Caco-2 (cell line): ENCODE results near the gene DHRS4. TPM values are rescaled to one million over a fixed set of nuclear protein-coding genes. Genes with fewer than 3 reads are reported as not detected.
A peak's percentile ranks its signal among the peaks of the same experiment; 100 is the strongest.
"Not testable (repeated sequence)": the region's sequence is repeated elsewhere in the genome, so short reads cannot be mapped to it uniquely, and the experiment has no call there.

Experiments
- BruUV-seq: library from RNA; stranded (reverse); fragments of 400-500 nt; replicated peaks from 2 replicates; lab custom pipeline; 2021; lab: Mats Ljungman, UMichigan
- CTCF ChIA-PET: fragments of 300-600 bp; sonication (Branson Sonifier 250); formaldehyde crosslinking; loops from one replicate; lab custom pipeline; 2022; ENCODE audit warnings: antibody characterized with exemption; lab: Charles Lee
- POLR2A ChIA-PET: fragments of 300-600 bp; sonication (Branson Sonifier 250); formaldehyde crosslinking; loops from one replicate; lab custom pipeline; 2022; ENCODE audit warnings: antibody characterized with exemption; lab: Charles Lee
- DNase-seq, 2 experiments: peaks; one replicate each; pipeline versions ENCODE4 v3.0.0 to v3.0.0-alpha.2; 2020 to 2022
- H3K27me3 ChIP-seq: replicated peaks from 2 replicates; pipeline ENCODE4 v1.6.0; 2011; ENCODE audit warnings: low read length; ENCODE audit not compliant: control insufficient read depth, insufficient read depth
- H3K36me3 ChIP-seq: 2 replicates; pipeline ENCODE4 v1.5.1; 2011; ENCODE audit warnings: low read length; ENCODE audit not compliant: control insufficient read depth, insufficient read depth
- H3K4me1 ChIP-seq: fragments of 250-450 bp; sonication (Bioruptor Pico); 2 replicates; pipeline ENCODE4 v1.5.1; 2020; ENCODE audit warnings: mild to moderate bottlenecking
- H3K4me3 ChIP-seq: 2 replicates; pipeline ENCODE4 v1.5.1; 2011; ENCODE audit warnings: low read depth, mild to moderate bottlenecking, control low read depth, low read length
- H3K9me3 ChIP-seq: fragments of 250-450 bp; sonication (Bioruptor Pico); 2 replicates; pipeline ENCODE4 v1.5.1; 2020; ENCODE audit warnings: mild to moderate bottlenecking, moderate library complexity
- H3K27ac Mint-ChIP-seq: one replicate; pipeline ENCODE4 v1.8.0; 2022; ENCODE audit warnings: mixed read lengths; ENCODE audit not compliant: unreplicated experiment
- H3K27me3 Mint-ChIP-seq: one replicate; pipeline ENCODE4 v1.8.0; 2022; ENCODE audit warnings: mixed read lengths; ENCODE audit not compliant: insufficient read depth, unreplicated experiment
- H3K36me3 Mint-ChIP-seq: one replicate; pipeline ENCODE4 v1.8.0; 2022; ENCODE audit warnings: mild to moderate bottlenecking, mixed read lengths; ENCODE audit not compliant: insufficient read depth, unreplicated experiment
- H3K4me1 Mint-ChIP-seq: one replicate; pipeline ENCODE4 v1.8.0; 2022; ENCODE audit warnings: low read depth, mixed read lengths; ENCODE audit not compliant: unreplicated experiment
- H3K4me3 Mint-ChIP-seq: one replicate; pipeline ENCODE4 v1.8.0; 2022; ENCODE audit warnings: mild to moderate bottlenecking, moderate library complexity, mixed read lengths; ENCODE audit not compliant: unreplicated experiment
- H3K9me3 Mint-ChIP-seq: one replicate; pipeline ENCODE4 v1.8.0; 2022; ENCODE audit warnings: mixed read lengths; ENCODE audit not compliant: unreplicated experiment
- CTCF ChIP-seq, 2 experiments: fragments of 200-600 bp in 1 of 2; IDR thresholded peaks; 1 replicate in 1 of 2; 2 replicates in 1 of 2; pipeline versions ENCODE4 v1.5.1 to v1.8.0; 2011 to 2022; ENCODE audit warnings: antibody characterized with exemption in 1 of 2, control low read depth in 1 of 2, inconsistent platforms in 1 of 2, low read depth in 1 of 2, low read length in 1 of 2, mild to moderate bottlenecking in 1 of 2, moderate library complexity in 1 of 2; ENCODE audit not compliant: insufficient read depth in 1 of 2, severe bottlenecking in 1 of 2, unreplicated experiment in 1 of 2
- intact Hi-C: fragments of 100-400 bp; cut with micrococcal nuclease; formaldehyde crosslinking; loops from one replicate; pipeline ENCODE4 v1.10.0; 2022; ENCODE audit not compliant: unreplicated experiment
- total RNA-seq: library from RNA; stranded (reverse); gene quantifications from 2 replicates; pipeline ENCODE4 v1.2.3, GENCODE V29; 2022

DHRS4 gene
- total RNA-seq, 1 experiment from 2014 or later = 8.6 TPM

- intact Hi-C loops = no loop called here
- Histone ChIP-seq H3K36me3 (no peaks in the 10 kb centered on the region), H3K4me1 (no peaks in the 10 kb centered on the region), H3K9me3 (no peaks in the 10 kb centered on the region), H3K4me3 (no peak overlapping the region), H3K27me3 (no peaks in the 10 kb centered on the region)
- no peaks in the 10 kb centered on the region for H3K27me3 Mint-ChIP-seq
- no TSS peak for BruUV-seq
- no peak for TF ChIP-seq CTCF (IDR thresholded peaks at IDR 0.05; ENCODE audit: insufficient read depth in 1 of 2, low read depth in 1 of 2, low read length in 1 of 2, severe bottlenecking in 1 of 2, unreplicated experiment in 1 of 2)
- ChIA-PET POLR2A (no interaction called here), CTCF (no interaction called here)
- peaks cover 5% of the 10 kb centered on the region for H3K36me3 Mint-ChIP-seq
- H3K4me3 Mint-ChIP-seq = no peak overlapping the region
- H3K4me1 Mint-ChIP-seq = no peaks in the 10 kb centered on the region
- H3K9me3 Mint-ChIP-seq = peaks cover 21% of the 10 kb centered on the region
- no peak overlapping the region for H3K27ac Mint-ChIP-seq
- no peak for DNase-seq
Measured at GRCh38 chr14:23951590-23952201, 1.9 kb upstream of the DHRS4 start.

GRCh38 chr14:23953116-23953463 lies 480 bp upstream of the DHRS4 start:
- DNase-seq, BruUV-seq, POLR2A ChIA-PET, H3K27me3 Mint-ChIP-seq, H3K4me1 ChIP-seq, H3K4me1 Mint-ChIP-seq, H3K36me3 ChIP-seq, H3K27me3 ChIP-seq, H3K9me3 Mint-ChIP-seq, H3K36me3 Mint-ChIP-seq, H3K9me3 ChIP-seq: not testable (repeated sequence)
- Mint-ChIP-seq H3K4me3 (peak overlapping the region; percentile 96), H3K27ac (peak overlapping the region; percentile 86)
- intact Hi-C loops = loop anchor here (1.0 kb wide), 1 partner anchor 226 kb away; no protein-coding TSS in a partner anchor
- H3K4me3 ChIP-seq = peak overlapping the region; percentile 76
- CTCF ChIA-PET = interaction anchor here (1.2 kb wide), 1 partner anchor 188 kb away, joined by 4 read pairs; the partner anchor contains the start of gene EMC9

- H3K4me1 ChIP-seq, H3K36me3 ChIP-seq, POLR2A ChIA-PET, H3K4me1 Mint-ChIP-seq, BruUV-seq, H3K27me3 Mint-ChIP-seq, H3K36me3 Mint-ChIP-seq, H3K9me3 Mint-ChIP-seq, DNase-seq, H3K9me3 ChIP-seq, H3K27me3 ChIP-seq: not testable (repeated sequence)
- CTCF ChIA-PET = interaction anchor here (1.2 kb wide), 1 partner anchor 187 kb away, joined by 4 read pairs; the partner anchor contains the start of gene EMC9
- H3K27ac Mint-ChIP-seq = peak overlapping the region; percentile 86
- peak overlapping the region; percentile 96 for H3K4me3 Mint-ChIP-seq
- intact Hi-C loops = loop anchor here (1.0 kb wide), 1 partner anchor 365 kb away; no protein-coding TSS in a partner anchor
- peak overlapping the region; percentile 76 for H3K4me3 ChIP-seq
Measured at GRCh38 chr14:23954279-23954614, 677 bp downstream of the DHRS4 start.

- H3K27me3 Mint-ChIP-seq, H3K36me3 ChIP-seq, H3K9me3 Mint-ChIP-seq, CTCF ChIA-PET, DNase-seq, H3K4me3 ChIP-seq, H3K27me3 ChIP-seq, H3K36me3 Mint-ChIP-seq, H3K9me3 ChIP-seq, H3K4me3 Mint-ChIP-seq, POLR2A ChIA-PET, H3K4me1 ChIP-seq, BruUV-seq, H3K4me1 Mint-ChIP-seq, H3K27ac Mint-ChIP-seq: not testable (repeated sequence)
- intact Hi-C loops = loop anchor here (1.0 kb wide), 1 partner anchor 366 kb away; no protein-coding TSS in a partner anchor
Measured at GRCh38 chr14:23954965-23955364, 1.4 kb downstream of the DHRS4 start.

GRCh38 chr14:23955811-23956210 lies 2.2 kb downstream of the DHRS4 start:
- H3K27ac Mint-ChIP-seq, H3K4me1 ChIP-seq, intact Hi-C loops, DNase-seq, H3K4me1 Mint-ChIP-seq, CTCF ChIA-PET, H3K4me3 Mint-ChIP-seq, H3K27me3 ChIP-seq, H3K4me3 ChIP-seq, BruUV-seq, H3K27me3 Mint-ChIP-seq, H3K36me3 Mint-ChIP-seq, H3K9me3 Mint-ChIP-seq, H3K9me3 ChIP-seq, H3K36me3 ChIP-seq: not testable (repeated sequence)
- POLR2A ChIA-PET = interaction anchor here (0.5 kb wide), 1 partner anchor 33 kb away, joined by 3 read pairs; no protein-coding TSS in a partner anchor

- intact Hi-C loops, H3K27me3 Mint-ChIP-seq, H3K9me3 Mint-ChIP-seq, H3K4me1 ChIP-seq, H3K4me3 ChIP-seq, H3K9me3 ChIP-seq, H3K36me3 Mint-ChIP-seq, H3K27ac Mint-ChIP-seq, BruUV-seq, H3K36me3 ChIP-seq, H3K4me1 Mint-ChIP-seq, CTCF ChIA-PET, H3K4me3 Mint-ChIP-seq, POLR2A ChIA-PET, H3K27me3 ChIP-seq, DNase-seq: not testable (repeated sequence)
Measured at GRCh38 chr14:23957913-23958569, 4.5 kb downstream of the DHRS4 start.
